B cell (primary cell): ENCODE data around the gene PPIP5K2. TPM values are rescaled to one million over a fixed set of nuclear protein-coding genes. Genes with fewer than 3 reads are reported as not detected.

Experiments used
- ATAC-seq: fragments of 200-7000 bp; cut with Tn5 transposase; one replicate; pipeline ENCODE4 v1.10.0; 2021; ENCODE audit warnings: low read depth, mild to moderate bottlenecking, moderate number of reproducible peaks, moderate library complexity
- CTCF ChIA-PET: fragments of 350-600 bp; sonication (Branson Sonifier 250); formaldehyde crosslinking; loops from one replicate; lab custom pipeline; 2021; ENCODE audit warnings: antibody characterized with exemption, inconsistent platforms; lab: Charles Lee
- POLR2A ChIA-PET: fragments of 350-600 bp; sonication (Branson Sonifier 250); formaldehyde crosslinking; loops from one replicate; lab custom pipeline; 2021; ENCODE audit warnings: antibody characterized with exemption; lab: Charles Lee
- DNase-seq: peaks from one replicate; pipeline ENCODE4 v3.0.0; 2013
- H2AFZ ChIP-seq: 2 replicates; pipeline ENCODE4 v1.6.1; 2012; ENCODE audit warnings: mild to moderate bottlenecking, low read depth, low read length; ENCODE audit not compliant: insufficient read depth, poor library complexity, severe bottlenecking
- H3K27ac ChIP-seq, 2 donors: 1 replicate in 1 of 2; 2 replicates in 1 of 2; pipeline ENCODE4 v1.5.1; 2012 to 2013; ENCODE audit warnings: low read length in 2 of 2, mild to moderate bottlenecking in 2 of 2, moderate library complexity in 1 of 2
- H3K27me3 ChIP-seq, 4 experiments: fragments of 200-600 bp in 1 of 4; sonication (generic) in 1 of 4; replicated peaks in 1 of 4; 1 replicate in 2 of 4; 2 replicates in 2 of 4; pipeline versions ENCODE4 v1.6.1 to v1.7.0; 2013 to 2016; ENCODE audit warnings: low read length in 3 of 4, mild to moderate bottlenecking in 2 of 4, mixed read lengths in 1 of 4, moderate library complexity in 1 of 4; ENCODE audit not compliant: insufficient read depth in 4 of 4, control insufficient read depth in 3 of 4; ENCODE audit errors: control extremely low read depth in 1 of 4
- H3K36me3 ChIP-seq, 2 experiments: replicated peaks in 1 of 2; 1 replicate in 1 of 2; 2 replicates in 1 of 2; pipeline versions ENCODE4 v1.6.1 to v1.7.1; 2013; ENCODE audit warnings: low read length in 1 of 2; ENCODE audit not compliant: insufficient read depth in 2 of 2, control insufficient read depth in 1 of 2; ENCODE audit errors: control extremely low read depth in 1 of 2, extremely low read depth in 1 of 2
- H3K4me1 ChIP-seq, 2 donors: fragments of 200-600 bp in 1 of 2; sonication (generic) in 1 of 2; 1 replicate in 1 of 2; 2 replicates in 1 of 2; pipeline versions ENCODE4 v1.5.1 to v1.6.1; 2013 to 2017; ENCODE audit warnings: low read length in 2 of 2; ENCODE audit not compliant: control insufficient read depth in 2 of 2, insufficient read depth in 2 of 2
- H3K4me2 ChIP-seq: replicated peaks from 2 replicates; pipeline ENCODE3; 2012; ENCODE audit warnings: mild to moderate bottlenecking, low read depth, low read length; ENCODE audit not compliant: poor library complexity, severe bottlenecking
- H3K4me3 ChIP-seq, 5 experiments: fragments of 200-600 bp in 1 of 5; sonication (generic) in 1 of 5; 1 replicate in 3 of 5; 2 replicates in 2 of 5; pipeline versions ENCODE4 v1.5.1 to v1.7.0; 2011 to 2016; ENCODE audit warnings: low read length in 4 of 5, mild to moderate bottlenecking in 4 of 5, low read depth in 2 of 5, control low read depth in 1 of 5, moderate library complexity in 1 of 5; ENCODE audit not compliant: insufficient read depth in 1 of 5; ENCODE audit errors: control extremely low read depth in 1 of 5, extremely low read depth in 1 of 5
- H3K79me2 ChIP-seq: fragments of 200-600 bp; sonication (generic); one replicate; pipeline ENCODE4 v1.6.0; 2016; ENCODE audit warnings: low read length; ENCODE audit not compliant: control insufficient read depth, insufficient read depth
- H3K9ac ChIP-seq: fragments of 200-600 bp; sonication (generic); 2 replicates; pipeline ENCODE4 v1.6.1; 2017; ENCODE audit warnings: mild to moderate bottlenecking, low read length, moderate library complexity
- H3K9me3 ChIP-seq, 3 donors: one replicate each; pipeline versions ENCODE4 v1.6.1 to v1.7.1; 2013; ENCODE audit warnings: low read length in 2 of 3; ENCODE audit not compliant: control insufficient read depth in 2 of 3, insufficient read depth in 1 of 3; ENCODE audit errors: control extremely low read depth in 1 of 3
- H4K20me1 ChIP-seq: 2 replicates; pipeline ENCODE4 v1.6.0; 2012; ENCODE audit warnings: mild to moderate bottlenecking, low read length; ENCODE audit not compliant: insufficient read depth, control insufficient read depth, poor library complexity, severe bottlenecking
- H3K27ac Mint-ChIP-seq: one replicate; pipeline ENCODE4 v1.8.0; 2021; ENCODE audit warnings: mixed read lengths
- H3K27me3 Mint-ChIP-seq: one replicate; pipeline ENCODE4 v1.8.0; 2021; ENCODE audit warnings: mixed read lengths
- H3K4me1 Mint-ChIP-seq: one replicate; pipeline ENCODE4 v1.8.0; 2021; ENCODE audit warnings: mixed read lengths
- H3K4me3 Mint-ChIP-seq: one replicate; pipeline ENCODE4 v1.8.0; 2021; ENCODE audit warnings: mixed read lengths
- H3K9me3 Mint-ChIP-seq: one replicate; pipeline ENCODE4 v1.8.0; 2022; ENCODE audit warnings: mixed read lengths; ENCODE audit not compliant: insufficient read depth
- CTCF ChIP-seq: fragments of 200-600 bp; IDR thresholded peaks from one replicate; pipeline ENCODE4 v1.8.0; 2022; ENCODE audit warnings: antibody characterized with exemption, mild to moderate bottlenecking
- EZH2 ChIP-seq: IDR thresholded peaks from 2 replicates; pipeline ENCODE4 v1.6.1; 2012; ENCODE audit warnings: borderline replicate concordance, low read depth, mild to moderate bottlenecking, moderate library complexity, low read length; ENCODE audit not compliant: insufficient read depth, poor library complexity, severe bottlenecking
- WGBS: methylation state at CpG from one replicate; pipeline ENCODE4 v1.1.5; 2013; ENCODE audit warnings: missing lambda C conversion rate; ENCODE audit not compliant: insufficient coverage; 5-methylcytosine and 5-hydroxymethylcytosine counted together
- intact Hi-C: fragments of 100-400 bp; cut with micrococcal nuclease; formaldehyde crosslinking; loops from one replicate; pipeline ENCODE4 v1.10.0; 2022
- polyA plus RNA-seq: library from polyadenylated mRNA; depleted of rRNA; stranded (reverse); fragments of >200 nt; gene quantifications from 2 replicates; pipeline ENCODE4 v1.2.3, GENCODE V29; 2012
- total RNA-seq, 2 donors: library from RNA; stranded (reverse); fragments of 120-200 nt in 1 of 2; gene quantifications; 1 replicate in 1 of 2; 2 replicates in 1 of 2; pipeline versions ENCODE4 v1.2.3 to v1.2.4, GENCODE V29; 2013 to 2022

Gene PPIP5K2
- total and polyA plus RNA-seq, 2 donors (not counting 1 experiment from before 2014, with no cell fraction given): 14.5 to 80.5 TPM

- no peak overlapping the region for H3K27ac Mint-ChIP-seq
- TF ChIP-seq EZH2: no peak
- no peak for TF ChIP-seq CTCF
- peaks cover 5% of the 10 kb centered on the region for H3K9me3 Mint-ChIP-seq
- H3K9ac ChIP-seq: no peak overlapping the region
- ChIA-PET POLR2A (no interaction called here), CTCF (interaction anchor here (1.1 kb wide), 1 partner anchor 29 kb away, joined by 3 read pairs; the partner anchor contains the start of genes GIN1 and PPIP5K2)
- no peaks in the 10 kb centered on the region for H4K20me1 ChIP-seq
- no CpG with 5 or more reads among the region's 1 CpG for WGBS
- H3K27ac ChIP-seq: no peak overlapping the region
- ATAC-seq: no peak
- H3K4me3 Mint-ChIP-seq: no peak overlapping the region
- H3K4me1 ChIP-seq: no peaks in the 10 kb centered on the region
- no peak for DNase-seq
- no peaks in the 10 kb centered on the region for H3K27me3 Mint-ChIP-seq
- no peaks in the 10 kb centered on the region for H3K27me3 ChIP-seq
- no peaks in the 10 kb centered on the region for H3K9me3 ChIP-seq
- intact Hi-C loops: no loop called here
- H3K36me3 ChIP-seq: peaks cover 7 to 25% of the 10 kb centered on the region in 2 experiments
- no peak overlapping the region for H2AFZ ChIP-seq
- H3K4me1 Mint-ChIP-seq: no peaks in the 10 kb centered on the region
- no peak overlapping the region for H3K4me2 ChIP-seq
- no peak overlapping the region for H3K4me3 ChIP-seq
- H3K79me2 ChIP-seq: no peaks in the 10 kb centered on the region
Observed at GRCh38 chr5:103090791-103091190, 29.3 kb upstream of the PPIP5K2 start.

- ChIA-PET POLR2A (no interaction called here), CTCF (no interaction called here)
- H3K4me3 Mint-ChIP-seq: no peak overlapping the region
- Histone ChIP-seq H3K4me2 (no peak overlapping the region), H2AFZ (no peak overlapping the region), H3K36me3 (peaks cover 7 to 24% of the 10 kb centered on the region in 2 experiments), H3K79me2 (no peaks in the 10 kb centered on the region), H4K20me1 (no peaks in the 10 kb centered on the region), H3K9ac (no peak overlapping the region), H3K4me3 (no peak overlapping the region), H3K4me1 (no peaks in the 10 kb centered on the region), H3K27me3 (no peaks in the 10 kb centered on the region), H3K9me3 (no peaks in the 10 kb centered on the region), H3K27ac (no peak overlapping the region)
- H3K4me1 Mint-ChIP-seq: no peaks in the 10 kb centered on the region
- DNase-seq (no peak), ATAC-seq (no peak)
- no peak for TF ChIP-seq CTCF
- TF ChIP-seq EZH2: no peak
- 83% methylated on average over 1 of the region's 3 CpGs for WGBS
- H3K9me3 Mint-ChIP-seq: no peaks in the 10 kb centered on the region
- no peak overlapping the region for H3K27ac Mint-ChIP-seq
- no peaks in the 10 kb centered on the region for H3K27me3 Mint-ChIP-seq
- intact Hi-C loops: no loop called here
Observed at GRCh38 chr5:103092676-103093075, 27.4 kb upstream of the PPIP5K2 start.
